Left lung (tissue), 10 donors: ENCODE measurements around the gene TRA2B. TPM values are rescaled to one million over a fixed set of nuclear protein-coding genes. Genes with fewer than 3 reads are reported as not detected.

Experiments
- ATAC-seq: fragments of 200-7000 bp; cut with Tn5 transposase; one replicate; pipeline ENCODE4 v1.9.1; 2020; ENCODE audit warnings: moderate library complexity
- DNase-seq, 4 donors: peaks; one replicate each; pipeline ENCODE4 v3.0.0-alpha.2; 2013 to 2020
- H3K27ac ChIP-seq, 2 donors: fragments of 200-600 bp; sonication (generic) in 1 of 2; one replicate each; pipeline versions ENCODE4 v1.5.0 to v1.8.0; 2020 to 2021
- H3K27me3 ChIP-seq, 2 donors: fragments of 200-600 bp; sonication (generic) in 1 of 2; one replicate each; pipeline versions ENCODE4 v1.5.0 to v1.8.0; 2020 to 2021
- H3K36me3 ChIP-seq, 2 donors: fragments of 200-600 bp; sonication (generic) in 1 of 2; one replicate each; pipeline versions ENCODE4 v1.5.0 to v1.8.0; 2020 to 2021
- H3K4me1 ChIP-seq, 2 donors: fragments of 200-600 bp; one replicate each; pipeline ENCODE4 v1.8.0; 2021
- H3K4me3 ChIP-seq, 2 donors: fragments of 200-600 bp; sonication (generic) in 1 of 2; one replicate each; pipeline versions ENCODE4 v1.5.0 to v1.8.0; 2020 to 2021; ENCODE audit warnings: mild to moderate bottlenecking in 1 of 2
- H3K9me3 ChIP-seq, 2 donors: fragments of 200-600 bp; sonication (generic) in 1 of 2; one replicate each; pipeline versions ENCODE4 v1.5.0 to v1.8.0; 2020 to 2021
- CTCF ChIP-seq, 2 donors: fragments of 200-600 bp; sonication (generic) in 1 of 2; IDR thresholded peaks; one replicate each; pipeline versions ENCODE4 v1.5.0 to v1.8.0; 2021; ENCODE audit warnings: antibody characterized with exemption in 2 of 2
- intact Hi-C, 2 donors: fragments of 100-400 bp; cut with DNase I; formaldehyde crosslinking; loops; one replicate each; pipeline versions ENCODE4 v1.11.2 to v1.14.2; 2022
- polyA plus RNA-seq, 6 donors: library from polyadenylated mRNA; unstranded; fragments of 120-200 nt; gene quantifications; one replicate each; pipeline ENCODE4 v1.2.1, GENCODE V29; 2013; ENCODE audit not compliant: insufficient read length in 6 of 6
- total RNA-seq, 2 donors: library from RNA; stranded (reverse); fragmentation: NEBNext Ultra II Directional; extraction: Animal tissue kit (Norgen Biotek cat#: 25700); gene quantifications; one replicate each; pipeline ENCODE4 v1.2.1, GENCODE V29; 2021
- donor health status: DM: no; HTN: yes; CAD: no.
- donor health status: DM: no; HTN: no; CAD: no.

Gene TRA2B
- total and polyA plus RNA-seq, 8 donors: 86.0 to 300 (median 273) TPM

GRCh38 chr3:185926445-185926844, 11.4 kb downstream of the TRA2B start:
- Histone ChIP-seq H3K4me1 (peaks cover 47 to 69% of the 10 kb centered on the region in 2 donors), H3K27ac (no peak overlapping the region), H3K4me3 (no peak overlapping the region), H3K36me3 (peaks cover 0 to 65% of the 10 kb centered on the region in 2 donors), H3K27me3 (no peaks in the 10 kb centered on the region), H3K9me3 (no peaks in the 10 kb centered on the region)
- TF ChIP-seq CTCF (IDR thresholded peaks at IDR 0.05): no peak
- DNase-seq (no peak), ATAC-seq (no peak)
- intact Hi-C loops: no loop called here

DNA sequence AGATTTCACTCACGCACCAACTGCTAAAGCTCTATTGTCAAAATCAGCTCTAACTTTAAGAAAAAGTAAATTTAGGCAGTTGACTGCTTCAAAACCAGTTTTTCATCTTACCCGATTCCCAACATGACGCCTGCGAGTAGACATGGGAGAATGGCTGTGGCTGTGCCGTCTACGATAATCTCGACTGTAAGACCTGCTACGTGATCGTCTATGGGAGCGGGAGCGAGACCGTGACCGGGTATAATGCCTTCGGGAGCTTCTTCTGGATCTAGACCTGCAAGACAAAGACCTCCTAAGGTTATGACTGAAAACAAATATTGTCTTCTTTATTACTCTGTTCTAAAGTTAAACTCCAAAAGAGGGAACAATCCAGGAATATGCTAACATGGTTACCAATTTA, 12.5 kb downstream of the TRA2B start:
- H3K27me3 ChIP-seq: no peaks in the 10 kb centered on the region
- no peak overlapping the region for H3K4me3 ChIP-seq
- DNase-seq (no peak), ATAC-seq (no peak)
- no peaks in the 10 kb centered on the region for H3K9me3 ChIP-seq
- H3K4me1 ChIP-seq: peaks cover 36 to 58% of the 10 kb centered on the region in 2 donors
- H3K36me3 ChIP-seq: peaks cover 0 to 66% of the 10 kb centered on the region in 2 donors
- intact Hi-C loops: no loop called here
- no peak overlapping the region for H3K27ac ChIP-seq
- no peak for TF ChIP-seq CTCF (IDR thresholded peaks at IDR 0.05)

DNA sequence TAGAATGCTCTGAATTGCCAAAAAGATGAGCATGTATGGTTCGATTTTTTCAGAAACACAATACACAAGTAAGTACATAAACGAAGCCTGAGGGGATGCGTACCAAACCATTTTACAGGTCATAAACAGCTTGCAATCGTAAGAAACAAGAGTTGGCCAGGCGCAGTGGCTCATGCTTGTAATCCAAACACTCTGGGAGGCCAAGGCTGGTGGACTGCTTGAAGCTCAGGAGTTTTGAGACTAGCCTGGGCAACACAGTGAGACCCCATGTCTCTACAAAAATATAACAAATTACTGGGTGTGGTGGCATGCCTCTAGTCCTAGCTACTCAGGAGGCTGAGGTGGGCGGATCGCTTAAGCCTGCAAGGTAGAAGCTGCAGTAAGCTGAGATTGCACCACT, 13.4 kb downstream of the TRA2B start:
- no peak for ATAC-seq
- DNase-seq: no peak
- H3K9me3 ChIP-seq: no peaks in the 10 kb centered on the region
- intact Hi-C loops: no loop called here
- no peak for TF ChIP-seq CTCF (IDR thresholded peaks at IDR 0.05)
- H3K27ac ChIP-seq: no peak overlapping the region
- peaks cover 0 to 73% of the 10 kb centered on the region in 2 donors for H3K36me3 ChIP-seq
- no peak overlapping the region for H3K4me3 ChIP-seq
- H3K27me3 ChIP-seq: no peaks in the 10 kb centered on the region
- peaks cover 26 to 49% of the 10 kb centered on the region in 2 donors for H3K4me1 ChIP-seq

- Histone ChIP-seq H3K36me3 (peaks cover 0 to 100% of the 10 kb centered on the region in 2 donors), H3K9me3 (no peaks in the 10 kb centered on the region), H3K27ac (no peak overlapping the region), H3K4me3 (no peak overlapping the region), H3K4me1 (peaks cover 0 to 8% of the 10 kb centered on the region in 2 donors), H3K27me3 (no peaks in the 10 kb centered on the region)
- DNase-seq: no peak
- ATAC-seq: no peak
- intact Hi-C loops: no loop called here
- TF ChIP-seq CTCF (IDR thresholded peaks at IDR 0.05): no peak
These were observed 17.6 kb downstream of the TRA2B start for GRCh38 chr3:185920184-185920583.

GRCh38 chr3:185916042-185916833, 21.6 kb downstream of the TRA2B start:
- Histone ChIP-seq H3K4me1 (no peaks in the 10 kb centered on the region), H3K36me3 (peaks cover 0 to 87% of the 10 kb centered on the region in 2 donors), H3K27ac (no peak overlapping the region), H3K4me3 (no peak overlapping the region), H3K9me3 (no peaks in the 10 kb centered on the region), H3K27me3 (no peaks in the 10 kb centered on the region)
- no peak for DNase-seq
- TF ChIP-seq CTCF (IDR thresholded peaks at IDR 0.05): no peak
- intact Hi-C loops: no loop called here
- ATAC-seq: no peak
